Measurements from ENCODE around the gene NCKAP5.
A peak's percentile ranks its signal among the peaks of the same experiment; 100 is the strongest.

The NCKAP5 gene

DNA sequence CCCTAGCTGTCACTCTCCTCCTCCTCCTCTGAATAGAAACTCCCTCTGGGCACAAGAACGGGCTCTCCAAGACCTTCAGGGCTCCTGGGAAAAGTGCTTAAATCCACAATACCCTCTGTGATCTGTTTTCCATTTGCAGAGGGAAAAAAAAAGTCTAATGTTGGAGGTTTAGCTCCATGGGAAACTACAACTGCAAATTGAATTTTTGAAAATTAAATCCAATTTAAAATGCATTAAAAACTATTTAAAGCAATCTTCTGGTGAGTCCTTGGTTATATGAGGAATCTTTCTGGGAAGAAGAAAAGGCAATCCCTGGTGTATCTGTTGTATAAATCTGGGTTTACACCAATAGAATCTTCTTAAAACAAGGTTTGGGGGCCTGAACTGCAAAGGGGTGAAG, 64.3 kb downstream of the NCKAP5 start:
- TF ChIP-seq POLR2A (IDR thresholded peaks at IDR 0.05; ENCODE audit: low read depth, low read length) (no peak), POLR2AphosphoS5 (IDR thresholded peaks at IDR 0.05; ENCODE audit: low read depth, low read length) (no peak), TAF1 (IDR thresholded peaks at IDR 0.05; ENCODE audit: borderline replicate concordance, low read depth, low read length) (no peak)
- FAIRE-seq (no peak), DNase-seq (ENCODE audit: insufficient read length) (no peak)

DNA sequence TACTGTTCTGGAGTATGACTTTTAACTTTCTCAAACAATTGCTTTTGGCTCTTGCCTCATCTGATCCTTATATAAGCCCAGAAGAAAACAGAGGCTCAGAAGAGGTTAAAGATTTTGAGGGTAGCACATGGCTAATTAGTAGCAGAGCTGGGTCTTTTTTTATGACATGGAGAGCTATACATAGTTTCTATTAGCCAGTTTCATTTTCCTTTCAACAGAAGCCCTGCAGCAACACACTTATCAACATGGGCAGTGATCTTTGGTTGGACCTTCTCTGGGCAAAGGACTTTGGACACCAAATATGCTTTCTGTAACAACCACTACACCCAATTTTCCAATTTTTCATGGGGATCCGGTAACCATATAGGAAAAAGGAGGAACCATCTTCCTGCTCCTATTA, 64.9 kb downstream of the NCKAP5 start:
- TF ChIP-seq POLR2A (IDR thresholded peaks at IDR 0.05; ENCODE audit: low read depth, low read length) (no peak), POLR2AphosphoS5 (IDR thresholded peaks at IDR 0.05; ENCODE audit: low read depth, low read length) (no peak), TAF1 (IDR thresholded peaks at IDR 0.05; ENCODE audit: borderline replicate concordance, low read depth, low read length) (no peak)
- FAIRE-seq (no peak), DNase-seq (ENCODE audit: insufficient read length) (no peak)

DNA sequence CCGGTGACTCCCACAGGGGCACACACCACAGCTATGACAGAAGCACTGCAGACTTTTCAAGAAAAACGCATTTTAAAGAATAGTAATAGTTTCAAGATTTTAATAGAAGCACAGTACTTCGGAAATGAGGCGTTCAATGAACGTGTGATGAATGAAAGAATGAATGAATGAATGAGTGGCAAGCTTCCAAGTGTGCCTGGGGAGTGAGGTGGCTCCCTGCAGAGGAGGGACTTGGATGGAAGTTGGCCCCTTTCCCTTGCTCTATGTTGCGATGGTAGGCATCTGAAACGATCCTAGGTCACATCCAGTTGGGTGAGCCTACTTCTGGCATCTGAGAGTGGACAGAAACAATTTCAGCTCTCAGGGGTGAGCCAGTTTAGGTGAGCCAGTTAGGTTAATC, 65.6 kb downstream of the NCKAP5 start:
- DNase-seq (ENCODE audit: insufficient read length): no peak
- TF ChIP-seq TAF1 (IDR thresholded peaks at IDR 0.05; ENCODE audit: borderline replicate concordance, low read depth, low read length) (no peak), POLR2AphosphoS5 (IDR thresholded peaks at IDR 0.05; ENCODE audit: low read depth, low read length) (no peak), POLR2A (IDR thresholded peaks at IDR 0.05; ENCODE audit: low read depth, low read length) (no peak)
- FAIRE-seq: no peak

GRCh38 chr2:133500917-133501316, 67.3 kb downstream of the NCKAP5 start:
- no peak for TF ChIP-seq POLR2A (IDR thresholded peaks at IDR 0.05; ENCODE audit: low read depth, low read length)
- no peak for TF ChIP-seq TAF1 (IDR thresholded peaks at IDR 0.05; ENCODE audit: borderline replicate concordance, low read depth, low read length)
- TF ChIP-seq POLR2AphosphoS5 (IDR thresholded peaks at IDR 0.05; ENCODE audit: low read depth, low read length): no peak
- no peak for DNase-seq (ENCODE audit: insufficient read length)
- FAIRE-seq: no peak

DNA sequence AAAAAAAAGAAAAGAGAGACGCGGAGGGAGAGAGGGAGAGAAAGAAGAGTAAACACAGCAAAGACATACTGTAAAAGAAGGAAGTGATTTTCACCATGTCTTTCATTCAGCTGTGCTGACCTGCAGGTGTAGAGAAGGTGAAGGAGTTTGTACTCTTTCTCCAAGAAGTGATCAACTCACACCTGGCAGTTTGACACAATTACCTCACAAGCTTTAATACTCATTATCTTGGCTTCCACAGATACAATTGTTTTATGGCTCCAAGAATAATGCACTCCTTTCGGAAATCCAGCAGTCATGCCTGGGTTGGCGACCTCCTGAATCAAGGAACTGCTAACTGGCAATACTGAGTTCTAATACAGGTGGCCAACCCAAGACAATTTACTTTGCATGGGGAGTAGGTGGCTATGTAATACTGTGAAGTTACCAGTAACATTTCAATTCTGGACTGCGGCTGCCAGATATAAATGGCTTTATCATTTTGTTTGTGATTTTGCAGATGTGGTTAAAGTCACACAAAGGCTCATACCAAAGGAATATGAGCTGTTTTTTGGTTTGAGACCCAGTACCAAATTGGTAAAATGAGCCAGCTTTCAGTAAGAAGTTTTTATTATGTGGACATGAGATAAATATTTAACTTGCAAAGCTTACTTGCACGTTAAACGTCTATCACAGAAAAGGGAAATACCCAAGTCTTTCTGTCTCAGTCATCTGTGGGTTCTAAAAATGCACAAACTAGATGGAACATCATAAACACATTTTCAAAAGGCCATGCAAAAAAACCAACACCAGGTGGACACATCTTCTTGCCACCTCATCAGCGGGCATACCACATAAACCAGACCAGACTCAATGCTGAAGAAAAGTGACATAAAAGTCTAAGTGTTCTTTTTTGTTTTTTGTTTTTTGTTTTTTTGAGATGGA, 69.3 kb downstream of the NCKAP5 start:
- FAIRE-seq (peak; percentile 48), DNase-seq (ENCODE audit: insufficient read length) (no peak)
- TF ChIP-seq POLR2AphosphoS5 (IDR thresholded peaks at IDR 0.05; ENCODE audit: low read depth, low read length) (no peak), TAF1 (IDR thresholded peaks at IDR 0.05; ENCODE audit: borderline replicate concordance, low read depth, low read length) (no peak), POLR2A (IDR thresholded peaks at IDR 0.05; ENCODE audit: low read depth, low read length) (no peak)

DNA sequence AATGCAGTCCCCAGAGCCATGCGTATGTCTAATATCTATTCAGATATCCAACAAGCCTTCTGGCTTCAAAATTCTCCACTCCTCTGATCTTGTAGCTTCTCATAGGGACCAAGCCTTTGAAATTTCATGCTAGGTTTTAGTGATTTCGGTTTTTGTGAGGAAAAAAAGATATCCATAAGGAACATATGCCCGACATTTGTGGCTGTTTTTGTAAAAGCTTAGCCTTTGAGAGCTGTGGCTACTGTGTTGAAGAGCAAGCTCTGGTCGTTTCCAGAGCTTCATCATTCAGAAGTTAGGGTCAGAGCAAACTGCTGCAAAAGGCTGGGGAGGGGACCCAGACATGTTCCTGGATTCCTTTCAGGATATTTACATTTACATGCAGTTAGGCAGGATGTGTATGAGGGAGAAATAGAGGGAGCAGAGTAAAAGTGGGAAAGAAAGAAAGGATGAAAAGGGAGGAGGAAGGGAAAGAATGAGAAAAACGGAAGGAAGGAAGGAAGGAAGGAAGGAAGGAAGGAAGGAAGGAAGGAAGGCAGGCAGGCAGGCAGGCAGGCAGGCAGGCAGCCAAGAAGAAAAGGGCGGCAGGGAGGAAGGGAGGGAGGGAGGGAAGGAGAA, 70.2 kb downstream of the NCKAP5 start:
- TF ChIP-seq POLR2A (IDR thresholded peaks at IDR 0.05; ENCODE audit: low read depth, low read length) (no peak), TAF1 (IDR thresholded peaks at IDR 0.05; ENCODE audit: borderline replicate concordance, low read depth, low read length) (no peak), POLR2AphosphoS5 (IDR thresholded peaks at IDR 0.05; ENCODE audit: low read depth, low read length) (no peak)
- DNase-seq (ENCODE audit: insufficient read length) (no peak), FAIRE-seq (no peak)

DNA sequence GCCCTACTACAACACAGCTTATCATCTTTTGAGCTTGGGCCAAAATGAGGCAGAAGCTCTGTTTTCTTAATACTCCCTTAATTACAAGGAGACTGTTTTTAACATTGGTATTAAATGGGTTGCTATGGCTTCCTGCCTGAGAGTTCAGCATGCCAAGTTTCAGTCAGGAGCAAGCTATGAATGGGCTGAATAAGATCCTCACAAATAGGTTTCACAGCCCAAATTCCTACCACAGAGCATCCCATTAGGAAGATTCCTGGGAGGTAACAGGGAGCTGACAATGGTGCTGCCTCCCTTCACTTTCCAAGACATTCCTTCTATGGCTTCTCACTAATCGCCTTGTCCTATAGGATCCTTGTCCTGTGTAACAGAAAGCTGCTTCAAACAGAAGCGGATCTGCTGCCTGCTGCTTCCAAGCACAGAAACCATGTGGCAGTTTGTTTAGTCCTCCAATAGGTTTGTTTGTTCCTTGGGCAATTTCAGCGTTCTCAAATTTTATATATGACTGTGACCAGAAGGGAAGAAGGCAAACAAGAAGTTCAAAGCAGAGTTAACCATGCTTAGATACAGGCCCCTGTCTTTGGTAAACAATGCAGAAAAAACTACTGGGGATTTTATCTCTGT, 70.9 kb downstream of the NCKAP5 start:
- no peak for TF ChIP-seq POLR2A (IDR thresholded peaks at IDR 0.05; ENCODE audit: low read depth, low read length)
- no peak for TF ChIP-seq TAF1 (IDR thresholded peaks at IDR 0.05; ENCODE audit: borderline replicate concordance, low read depth, low read length)
- no peak for TF ChIP-seq POLR2AphosphoS5 (IDR thresholded peaks at IDR 0.05; ENCODE audit: low read depth, low read length)
- DNase-seq (ENCODE audit: insufficient read length) (no peak), FAIRE-seq (no peak)

GRCh38 chr2:133496501-133497269, 71.6 kb downstream of the NCKAP5 start:
- no peak for FAIRE-seq
- no peak for DNase-seq (ENCODE audit: insufficient read length)
- TF ChIP-seq POLR2AphosphoS5 (IDR thresholded peaks at IDR 0.05; ENCODE audit: low read depth, low read length) (no peak), TAF1 (IDR thresholded peaks at IDR 0.05; ENCODE audit: borderline replicate concordance, low read depth, low read length) (no peak), POLR2A (IDR thresholded peaks at IDR 0.05; ENCODE audit: low read depth, low read length) (no peak)

GRCh38 chr2:133495226-133495625, 73.0 kb downstream of the NCKAP5 start:
- DNase-seq (ENCODE audit: insufficient read length): no peak
- FAIRE-seq: no peak
- TF ChIP-seq POLR2AphosphoS5 (IDR thresholded peaks at IDR 0.05; ENCODE audit: low read depth, low read length) (no peak), POLR2A (IDR thresholded peaks at IDR 0.05; ENCODE audit: low read depth, low read length) (no peak)

DNA sequence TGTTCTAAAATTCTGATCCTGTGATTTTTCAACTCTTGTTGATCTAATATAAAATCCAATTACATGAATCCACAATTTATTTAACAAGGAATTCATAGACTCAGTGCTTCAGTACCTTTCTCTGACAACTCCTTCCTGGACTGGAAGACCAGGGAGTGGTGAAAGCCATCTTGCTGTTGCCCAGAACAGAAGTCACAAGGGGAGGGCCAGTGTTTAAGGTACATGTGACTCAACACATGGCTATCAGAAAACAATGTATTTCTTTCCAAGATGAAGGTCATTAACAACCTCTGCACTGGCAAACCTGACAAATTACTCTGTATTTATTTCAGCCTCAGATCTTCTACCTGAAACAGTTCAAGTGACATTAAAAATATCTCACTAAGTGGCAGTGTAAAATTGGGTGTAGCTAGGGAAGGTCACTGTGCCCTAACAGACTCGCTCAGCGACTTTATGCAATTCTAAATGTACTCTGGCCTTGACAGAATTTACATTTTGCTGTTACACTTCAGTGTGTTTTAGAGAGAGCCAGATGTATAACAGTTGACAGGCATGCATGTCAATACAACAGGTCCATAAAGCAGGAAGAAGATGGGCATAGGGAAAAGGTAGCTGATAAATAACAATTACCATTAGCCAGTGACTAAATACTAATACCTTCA, 75.4 kb downstream of the NCKAP5 start:
- DNase-seq (ENCODE audit: insufficient read length) (no peak), FAIRE-seq (no peak)
- TF ChIP-seq POLR2A (IDR thresholded peaks at IDR 0.05; ENCODE audit: low read depth, low read length): no peak
- TF ChIP-seq POLR2AphosphoS5 (IDR thresholded peaks at IDR 0.05; ENCODE audit: low read depth, low read length): no peak
- TF ChIP-seq TAF1 (IDR thresholded peaks at IDR 0.05; ENCODE audit: borderline replicate concordance, low read depth, low read length): no peak

Measured in GM12892 (cell line).